Adrenal gland (tissue), 12 donors: ENCODE results near the gene SNX8. TPM values are rescaled to one million over a fixed set of nuclear protein-coding genes. Genes with fewer than 3 reads are reported as not detected.

Source experiments
- DNase-seq, 7 donors: peaks; one replicate each; pipeline ENCODE4 v3.0.0-alpha.2; 2019 to 2020
- H3K27ac ChIP-seq, 5 donors: fragments of 200-600 bp; sonication (generic) in 4 of 5; 1 replicate in 3 of 5; 2 replicates in 2 of 5; pipeline versions ENCODE4 v1.5.1 to v1.8.0; 2016 to 2020; ENCODE audit warnings: mild to moderate bottlenecking in 1 of 5
- H3K27me3 ChIP-seq: fragments of 200-600 bp; 2 replicates; pipeline ENCODE4 v1.8.0; 2021
- H3K36me3 ChIP-seq, 2 donors: fragments of 200-600 bp; replicated peaks in 1 of 2; 1 replicate in 1 of 2; 2 replicates in 1 of 2; pipeline versions ENCODE4 v1.5.1 to v1.8.0; 2018 to 2022
- H3K4me1 ChIP-seq, 2 donors: fragments of 200-600 bp; replicated peaks in 1 of 2; 1 replicate in 1 of 2; 2 replicates in 1 of 2; pipeline versions ENCODE4 v1.5.1 to v1.8.0; 2018 to 2021
- H3K4me3 ChIP-seq, 4 donors: fragments of 200-600 bp; sonication (generic) in 3 of 4; one replicate each; pipeline ENCODE4 v1.5.1; 2016 to 2018
- H3K9me3 ChIP-seq, 3 donors: fragments of 200-600 bp; sonication (generic) in 1 of 3; replicated peaks in 1 of 3; 1 replicate in 2 of 3; 2 replicates in 1 of 3; pipeline versions ENCODE4 v1.5.1 to v1.8.0; 2016 to 2021
- POLR2A ChIP-seq, 2 donors: fragments of 450-650 bp; IDR thresholded peaks; one replicate each; pipeline ENCODE4 v1.6.1; 2017; ENCODE audit warnings: antibody characterized with exemption in 2 of 2, mild to moderate bottlenecking in 2 of 2, moderate library complexity in 1 of 2
- WGBS, 4 donors: extraction: QIAGEN DNeasy Blood & Tissue Kit in 2 of 4; methylation state at CpG; one replicate each; pipeline versions ENCODE4 v1.1.5 to v1.1.7; 2013 to 2017; 5-methylcytosine and 5-hydroxymethylcytosine counted together
- intact Hi-C, 2 donors: fragments of 100-400 bp; cut with DNase I; formaldehyde crosslinking; loops; one replicate each; pipeline versions ENCODE4 v1.14.1 to v1.15.0; 2022 to 2023
- polyA plus RNA-seq, 3 donors: library from polyadenylated mRNA; stranded (reverse); fragments of 200-250 nt in 2 of 3; fragments of 350-450 nt in 1 of 3; fragmentation: Illumina TruSeq in 1 of 3; extraction: RNeasy Lipid Tissue Mini Kit (QIAGEN cat#74804) in 1 of 3; gene quantifications; one replicate each; pipeline ENCODE4 v1.2.3, GENCODE V29; 2013 to 2014
- total RNA-seq, 9 donors: library from RNA; depleted of rRNA in 4 of 9; stranded (reverse); fragments of >200 nt in 4 of 9; fragments of 120-200 nt in 1 of 9; fragmentation: NEBNext Ultra II Directional in 1 of 9; extraction: Animal tissue kit (Norgen Biotek cat#: 25700) in 1 of 9; gene quantifications; one replicate each; pipeline versions ENCODE4 v1.1.0 to v1.2.4, GENCODE V29; 2013 to 2023
- TF ChIP-seq, protein P1 (sequence below), 6 experiments: fragments of 450-650 bp in 4 of 6; fragments of 200-600 bp in 2 of 6; sonication (generic) in 1 of 6; IDR thresholded peaks; 1 replicate in 5 of 6; 2 replicates in 1 of 6; pipeline versions ENCODE4 v1.5.1 to v1.8.0; 2016 to 2021; ENCODE audit warnings: antibody characterized with exemption in 6 of 6, mild to moderate bottlenecking in 2 of 6, moderate library complexity in 1 of 6
- donor health status: healthy with polysubstance abuse.
- donor health status: Bipolar disorder and iron deficiency.
- donor health status: DM: yes; HTN: yes; CAD: no.
- donor health status: DM: no; HTN: no; CAD: no.
- donor health status: DM: no; HTN: no; CAD: no.
- donor health status: DM: yes; HTN: yes; CAD: no.

Gene SNX8
- total and polyA plus RNA-seq, 12 donors, result 5.3 to 40.5 (median 25.9) TPM

DNA sequence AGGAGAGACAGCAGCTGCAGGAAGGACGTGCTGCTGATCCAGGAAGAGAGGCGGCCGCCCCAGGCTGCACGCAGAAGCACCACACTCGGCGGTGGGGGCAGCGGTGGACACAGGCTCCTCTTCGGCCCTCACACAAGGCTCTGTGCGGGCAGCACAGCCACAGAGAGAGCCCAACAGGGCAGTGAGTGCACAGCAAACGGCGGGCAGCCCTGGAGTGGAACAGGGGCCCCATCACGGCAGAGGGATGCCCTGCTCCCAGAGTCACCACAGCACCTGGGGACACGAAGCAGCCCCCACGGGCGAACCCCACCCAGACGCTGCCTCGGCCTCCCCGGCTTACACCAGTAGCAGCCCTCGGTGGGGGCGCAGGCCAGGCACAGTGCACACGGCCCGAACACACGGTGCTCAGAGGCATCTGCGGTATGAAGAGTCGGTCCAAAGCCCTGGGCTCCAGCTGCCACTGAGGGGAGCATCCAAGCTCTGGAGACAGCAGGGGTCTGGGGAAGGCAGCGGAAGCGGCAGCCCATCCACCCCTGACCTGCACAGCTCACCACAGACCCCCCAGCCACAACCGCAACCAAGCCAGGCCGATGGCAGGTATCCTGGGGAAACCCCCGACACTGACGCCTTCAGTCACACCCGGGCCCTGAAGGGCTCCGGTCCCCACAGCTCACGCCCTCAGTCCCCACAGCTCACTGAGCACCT is 55.4 kb downstream of the SNX8 start:
- Histone ChIP-seq H3K4me3 (no peak overlapping the region), H3K4me1 (no peaks in the 10 kb centered on the region), H3K9me3 (no peaks in the 10 kb centered on the region), H3K27ac (no peak overlapping the region), H3K27me3 (no peaks in the 10 kb centered on the region), H3K36me3 (peaks cover 0 to 13% of the 10 kb centered on the region in 2 donors)
- WGBS, 4 donors, result 91 to 96% (median 94%) methylated on average over 13 to 34 of the region's 34 CpGs
- TF ChIP-seq, protein P1, sequence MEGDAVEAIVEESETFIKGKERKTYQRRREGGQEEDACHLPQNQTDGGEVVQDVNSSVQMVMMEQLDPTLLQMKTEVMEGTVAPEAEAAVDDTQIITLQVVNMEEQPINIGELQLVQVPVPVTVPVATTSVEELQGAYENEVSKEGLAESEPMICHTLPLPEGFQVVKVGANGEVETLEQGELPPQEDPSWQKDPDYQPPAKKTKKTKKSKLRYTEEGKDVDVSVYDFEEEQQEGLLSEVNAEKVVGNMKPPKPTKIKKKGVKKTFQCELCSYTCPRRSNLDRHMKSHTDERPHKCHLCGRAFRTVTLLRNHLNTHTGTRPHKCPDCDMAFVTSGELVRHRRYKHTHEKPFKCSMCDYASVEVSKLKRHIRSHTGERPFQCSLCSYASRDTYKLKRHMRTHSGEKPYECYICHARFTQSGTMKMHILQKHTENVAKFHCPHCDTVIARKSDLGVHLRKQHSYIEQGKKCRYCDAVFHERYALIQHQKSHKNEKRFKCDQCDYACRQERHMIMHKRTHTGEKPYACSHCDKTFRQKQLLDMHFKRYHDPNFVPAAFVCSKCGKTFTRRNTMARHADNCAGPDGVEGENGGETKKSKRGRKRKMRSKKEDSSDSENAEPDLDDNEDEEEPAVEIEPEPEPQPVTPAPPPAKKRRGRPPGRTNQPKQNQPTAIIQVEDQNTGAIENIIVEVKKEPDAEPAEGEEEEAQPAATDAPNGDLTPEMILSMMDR (IDR thresholded peaks at IDR 0.05), result no peak
- TF ChIP-seq POLR2A (IDR thresholded peaks at IDR 0.05), result no peak
- DNase-seq, result no peak
- intact Hi-C loops, result loop anchor here in 1 of 2 donors (10.0 kb wide), 1 partner anchor 46 kb away; no protein-coding TSS in a partner anchor

DNA sequence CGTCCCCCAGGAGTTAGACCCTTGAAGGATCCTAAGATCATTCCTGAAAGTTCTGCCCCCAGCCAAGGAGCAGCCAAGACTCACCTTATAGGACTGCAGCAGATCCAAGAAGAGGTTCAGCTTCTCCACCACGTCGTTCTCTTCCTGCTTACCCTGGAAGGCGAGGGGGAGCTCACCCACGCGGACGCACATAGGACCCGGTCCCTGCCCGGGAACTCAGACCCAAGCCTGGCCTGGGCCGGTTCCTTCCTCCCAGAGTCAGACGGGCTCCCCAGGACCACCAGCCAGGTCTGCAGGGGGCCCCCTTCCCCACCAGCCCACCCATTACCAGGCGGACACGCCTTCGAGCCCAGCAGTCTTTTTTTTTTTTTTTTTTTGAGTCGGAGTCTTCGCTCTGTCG is 56.6 kb downstream of the SNX8 start:
- Histone ChIP-seq H3K27ac (no peak overlapping the region), H3K4me1 (no peaks in the 10 kb centered on the region), H3K4me3 (no peak overlapping the region), H3K27me3 (no peaks in the 10 kb centered on the region), H3K9me3 (no peaks in the 10 kb centered on the region), H3K36me3 (peaks cover 0 to 13% of the 10 kb centered on the region in 2 donors)
- intact Hi-C loops, result loop anchor here in 1 of 2 donors (10.0 kb wide), 1 partner anchor 47 kb away; no protein-coding TSS in a partner anchor
- TF ChIP-seq, protein P1 (IDR thresholded peaks at IDR 0.05), result no peak
- TF ChIP-seq POLR2A (IDR thresholded peaks at IDR 0.05), result no peak
- DNase-seq, result no peak
- 91 to 98% (median 96%) methylated on average over 12 to 17 of the region's 17 CpGs for WGBS, 4 donors

DNA sequence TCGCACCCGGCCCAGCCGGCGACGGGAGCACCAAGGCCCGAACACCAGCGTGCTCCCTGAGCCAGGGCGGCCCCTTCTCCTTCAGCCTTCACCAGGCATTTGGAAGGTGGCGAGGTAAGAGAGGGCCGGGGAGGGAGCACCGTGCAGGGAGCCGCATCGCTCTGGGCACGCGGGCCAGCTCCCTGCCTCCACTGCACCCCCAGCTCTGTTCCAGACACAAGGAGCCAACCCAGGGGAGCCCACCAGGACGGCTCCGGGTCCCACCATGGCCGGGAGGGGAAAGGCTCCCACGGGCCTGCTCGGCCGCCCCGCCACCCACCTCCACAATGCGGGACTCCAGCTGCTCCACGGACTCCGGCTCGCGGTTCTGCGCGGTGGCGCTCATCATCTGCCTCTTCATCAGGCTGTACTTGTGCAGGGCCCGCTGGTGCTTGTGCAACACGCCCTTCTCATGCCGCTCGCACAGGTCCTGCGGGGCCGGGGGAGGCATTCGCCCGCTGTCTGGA is 57.1 kb downstream of the SNX8 start:
- whole genome bisulfite sequencing, 4 donors, result 96 to 99% (median 97%) methylated on average over 20 to 38 of the region's 38 CpGs

More for the DNA sequence above, 57.1 kb downstream of the SNX8 start:
- Histone ChIP-seq H3K4me3 (no peak overlapping the region), H3K4me1 (no peaks in the 10 kb centered on the region), H3K36me3 (peaks cover 0 to 13% of the 10 kb centered on the region in 2 donors), H3K27me3 (no peaks in the 10 kb centered on the region), H3K27ac (no peak overlapping the region), H3K9me3 (no peaks in the 10 kb centered on the region)
- DNase-seq, result no peak
- TF ChIP-seq, protein P1 (IDR thresholded peaks at IDR 0.05), result no peak
- TF ChIP-seq POLR2A (IDR thresholded peaks at IDR 0.05), result no peak
- intact Hi-C loops, result loop anchor here in 1 of 2 donors (10.0 kb wide), 1 partner anchor 48 kb away; no protein-coding TSS in a partner anchor
